HG03095 (cell line): ENCODE results near the gene DSCAM.

ENCODE experiments used
- ATAC-seq: cut with Tn5 transposase; IDR thresholded peaks from one replicate; pipeline ENCODE4 v1.9.1; 2021; ENCODE audit warnings: moderate library complexity; ENCODE audit not compliant: unreplicated experiment

DSCAM gene

DNA sequence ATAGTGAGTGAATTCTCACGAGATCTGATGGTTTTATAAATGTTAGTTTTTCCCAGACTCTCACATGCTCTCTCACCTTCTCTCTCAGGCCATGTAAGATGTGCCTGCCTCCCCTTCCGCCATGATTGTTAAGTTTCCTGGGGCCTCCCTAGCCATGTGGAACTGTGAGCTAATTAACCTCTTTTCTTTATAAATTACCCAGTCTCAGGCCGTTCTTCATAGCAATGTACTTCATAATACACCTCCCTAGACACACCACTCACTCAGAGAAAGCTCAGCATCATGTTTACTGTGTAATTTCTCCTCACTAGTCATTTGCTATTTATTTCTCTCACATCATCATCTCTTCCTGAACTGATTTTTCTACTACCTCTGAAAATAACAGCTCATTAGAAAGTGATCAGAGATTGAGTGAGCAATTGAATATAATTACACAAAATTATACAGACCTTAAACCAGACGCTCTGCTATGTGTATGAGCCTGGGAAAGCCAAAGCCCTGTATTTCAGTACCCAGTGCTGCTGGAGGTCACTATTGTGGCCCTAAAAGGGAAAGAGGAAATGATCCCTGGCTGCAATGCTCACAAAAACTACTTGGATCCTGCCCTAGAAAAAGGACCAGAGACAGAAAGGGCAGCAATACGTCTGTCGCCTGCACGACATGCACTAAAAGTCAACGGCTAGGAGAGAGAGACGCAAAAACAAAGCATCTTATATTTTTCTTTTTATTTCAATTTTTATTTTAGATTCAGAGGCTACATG, 284.5 kb downstream of the DSCAM start:
- no peak for ATAC-seq

DNA sequence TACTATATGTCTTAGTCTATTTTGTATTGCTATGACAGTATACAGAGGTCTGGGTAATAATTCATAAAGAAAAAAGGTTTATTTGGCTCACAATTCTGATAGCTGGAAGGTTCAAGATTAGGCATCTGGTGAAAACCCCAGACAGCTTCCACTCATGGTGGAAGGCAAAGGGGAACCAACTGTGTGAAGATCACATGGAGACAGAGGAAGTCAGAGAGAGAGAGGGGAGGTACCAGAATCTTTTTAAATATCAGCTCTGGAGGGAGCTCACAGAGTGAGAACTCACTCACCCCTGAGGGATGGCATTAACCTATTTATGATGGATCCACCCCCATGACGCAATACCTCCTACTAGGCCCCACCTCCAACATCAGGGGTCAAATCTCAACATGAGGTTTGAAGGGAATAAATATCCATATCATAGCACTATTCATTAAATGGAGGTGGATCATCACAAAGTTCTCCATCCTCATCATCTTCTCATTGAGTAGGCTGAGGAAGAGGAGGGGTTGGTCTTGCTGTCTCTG, 290.5 kb downstream of the DSCAM start:
- ATAC-seq: no peak

DNA sequence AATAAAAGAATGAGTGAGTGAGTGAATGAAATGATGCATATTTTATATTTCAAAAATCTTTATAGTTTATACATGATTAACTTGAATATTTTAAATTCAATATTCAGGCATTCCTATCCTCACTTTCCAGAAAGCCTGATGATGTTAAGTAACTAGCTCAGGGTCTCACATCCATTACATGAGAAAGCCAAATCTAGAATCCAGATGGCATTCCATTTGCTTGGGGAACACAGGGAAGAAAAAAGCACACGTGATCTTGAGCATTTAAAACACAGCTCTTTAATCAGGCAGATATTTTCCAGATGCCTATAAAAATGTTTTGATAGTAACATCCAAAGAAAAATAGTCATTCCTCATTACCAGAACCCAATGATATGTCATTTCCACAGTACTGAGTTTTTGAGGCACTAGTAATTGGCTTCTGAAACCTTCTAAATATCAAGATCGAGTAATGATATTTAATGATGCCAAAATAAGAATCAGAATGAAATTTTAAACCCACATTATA, 291.9 kb downstream of the DSCAM start:
- no peak for ATAC-seq

DNA sequence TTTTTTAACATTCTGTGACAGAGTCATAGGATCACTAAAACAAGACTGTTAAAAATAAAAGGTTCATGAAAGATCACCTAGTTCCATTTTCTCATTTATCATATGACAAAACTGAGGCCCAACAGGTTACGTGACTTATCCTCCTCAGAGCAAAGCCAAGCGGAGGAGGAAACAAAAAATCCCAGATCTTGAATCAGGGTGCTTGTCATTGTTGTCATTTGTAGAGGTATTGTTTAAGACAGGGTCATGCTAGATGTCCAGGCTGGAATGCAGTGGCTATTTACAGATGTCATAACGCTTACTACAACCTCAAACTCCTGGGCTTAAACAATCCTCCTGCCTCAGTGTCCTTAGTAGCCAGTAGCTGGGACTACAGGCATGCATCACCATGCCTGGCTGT, 293.2 kb downstream of the DSCAM start:
- no peak for ATAC-seq

DNA sequence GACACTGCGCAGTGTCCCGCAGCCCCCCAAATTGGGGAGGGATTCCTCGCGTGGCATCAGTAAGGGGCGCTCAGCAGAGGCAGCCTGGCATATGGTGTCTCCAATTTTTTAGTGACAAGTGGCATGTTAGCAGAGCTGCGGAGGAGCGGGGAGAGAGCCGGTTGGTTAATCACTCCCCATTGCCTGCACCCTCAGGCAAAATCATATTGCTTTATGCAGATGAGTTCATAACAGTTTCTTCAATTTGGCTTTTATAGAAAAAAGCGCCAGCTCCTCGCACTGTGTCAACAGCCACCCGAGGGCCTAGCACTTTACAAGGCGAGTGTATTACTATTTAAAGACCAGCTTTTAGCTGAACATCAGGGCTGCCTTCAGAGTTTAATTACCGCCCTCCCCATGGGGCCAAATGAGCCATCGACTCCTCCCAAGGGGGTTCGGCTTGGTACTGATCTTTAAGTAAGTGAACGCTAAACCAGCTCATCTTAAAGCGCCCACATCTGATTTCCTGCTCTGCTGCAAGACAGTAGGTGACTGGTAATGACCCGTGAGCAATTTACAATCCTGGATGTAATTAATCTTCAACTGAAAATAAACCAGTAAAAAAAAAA, 298.9 kb downstream of the DSCAM start:
- ATAC-seq: no peak

DNA sequence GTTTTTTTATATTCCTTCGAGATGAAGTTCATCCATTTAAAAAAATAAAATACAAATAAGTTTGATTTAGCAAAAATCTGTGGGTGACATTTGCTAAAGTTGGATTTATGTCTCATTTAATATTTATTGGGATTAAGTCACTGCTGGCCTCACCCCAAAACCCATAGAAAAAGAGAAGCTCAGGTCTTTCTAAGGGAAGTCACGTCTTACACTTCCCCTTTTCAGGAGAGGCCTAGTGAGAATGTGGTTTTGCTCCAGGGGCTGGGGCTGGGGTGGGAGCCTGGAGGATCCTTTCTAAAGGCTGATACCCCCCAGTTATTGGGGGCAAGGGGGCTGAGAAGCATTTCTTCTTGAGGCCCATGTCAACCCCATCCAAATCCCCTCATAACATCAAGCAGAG, 300.3 kb downstream of the DSCAM start:
- ATAC-seq: no peak

DNA sequence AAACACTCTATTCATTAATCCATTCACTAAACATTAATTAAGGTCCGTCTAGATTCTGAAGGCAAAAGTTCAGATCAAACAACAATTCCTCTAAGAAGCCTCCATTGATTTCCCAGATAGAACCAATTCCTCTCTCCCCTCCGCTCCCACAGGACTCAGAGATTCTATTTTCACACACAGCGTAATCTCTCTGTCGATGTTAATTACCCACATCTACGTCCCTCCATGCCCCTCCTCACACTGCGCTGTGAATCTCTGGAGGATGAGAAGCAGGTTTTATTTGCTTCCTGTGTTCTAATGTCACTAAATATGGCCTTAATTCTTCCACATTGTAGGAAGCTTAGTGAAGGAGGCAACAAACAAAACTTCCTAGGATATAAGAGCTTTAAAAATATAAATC, 306.7 kb downstream of the DSCAM start:
- no peak for ATAC-seq

DNA sequence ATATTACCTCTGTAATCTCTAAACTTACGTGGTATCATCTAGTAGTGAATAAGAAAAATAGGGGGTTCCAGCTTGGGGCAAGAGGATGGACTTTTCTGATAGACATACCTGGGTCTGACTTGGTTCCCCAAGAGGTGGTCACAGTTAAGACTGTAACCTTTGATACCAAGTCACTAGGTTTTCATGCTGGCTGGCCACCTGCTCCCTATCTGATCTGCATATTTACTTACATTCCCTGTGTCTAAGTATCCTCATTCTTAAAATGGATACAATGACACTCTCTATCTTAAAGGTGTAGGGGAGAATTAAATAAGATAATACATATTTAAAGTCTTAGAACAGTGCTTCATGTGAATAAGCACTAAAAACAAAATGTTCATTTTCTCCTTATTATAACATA, 312.1 kb downstream of the DSCAM start:
- no peak for ATAC-seq

DNA sequence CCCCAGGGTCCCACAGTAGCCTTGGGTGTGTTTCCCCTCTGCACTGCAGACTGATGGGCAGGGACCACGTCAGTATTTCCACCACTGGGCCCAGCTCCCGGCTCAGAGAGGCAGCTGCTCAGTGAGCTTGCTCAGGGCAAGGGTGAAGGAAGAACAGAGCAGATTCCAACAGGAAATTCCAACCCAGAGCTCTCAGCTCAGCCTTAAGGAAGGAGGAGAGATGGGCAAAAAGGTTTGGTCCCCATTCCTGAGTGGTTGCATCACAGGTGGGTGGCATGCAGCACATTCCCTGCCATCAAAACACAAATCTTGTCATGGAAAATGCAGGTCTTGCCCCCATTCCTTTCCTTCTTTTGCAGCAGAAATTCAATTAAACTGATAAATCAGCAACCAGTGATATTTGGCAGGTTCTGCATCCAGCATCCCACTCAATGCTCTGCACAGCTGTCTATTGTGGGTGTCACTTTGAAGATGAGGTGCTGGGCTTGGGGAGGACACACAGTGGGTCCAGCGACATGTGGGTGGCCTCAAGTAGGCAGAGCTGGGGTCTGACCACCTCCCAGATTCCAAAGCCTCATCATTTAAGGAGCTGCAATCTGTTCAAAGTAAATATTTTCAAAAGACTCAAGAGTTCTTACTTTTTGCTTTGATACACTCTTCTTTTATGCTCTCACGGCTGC, 315.4 kb downstream of the DSCAM start:
- ATAC-seq: no peak

DNA sequence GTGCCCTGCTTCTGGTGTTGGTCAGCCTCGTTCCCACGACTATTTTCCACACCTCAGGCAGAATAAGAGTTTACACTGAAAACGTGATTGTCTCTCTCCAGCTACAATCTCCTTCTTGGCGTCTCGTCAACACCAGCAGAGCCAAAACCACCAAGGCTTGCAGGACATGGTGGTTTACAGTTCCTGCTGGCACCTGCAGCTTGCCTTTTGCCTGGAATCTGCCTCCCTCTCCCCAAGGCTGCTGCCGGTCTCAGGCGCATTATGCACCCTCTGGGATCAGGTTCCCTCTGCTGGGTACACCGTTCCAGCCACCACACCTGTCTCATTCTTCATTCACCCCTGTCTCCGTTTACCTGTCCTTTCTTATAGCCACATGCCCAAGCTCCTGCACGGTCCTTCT, 315.9 kb downstream of the DSCAM start:
- ATAC-seq: no peak

DNA sequence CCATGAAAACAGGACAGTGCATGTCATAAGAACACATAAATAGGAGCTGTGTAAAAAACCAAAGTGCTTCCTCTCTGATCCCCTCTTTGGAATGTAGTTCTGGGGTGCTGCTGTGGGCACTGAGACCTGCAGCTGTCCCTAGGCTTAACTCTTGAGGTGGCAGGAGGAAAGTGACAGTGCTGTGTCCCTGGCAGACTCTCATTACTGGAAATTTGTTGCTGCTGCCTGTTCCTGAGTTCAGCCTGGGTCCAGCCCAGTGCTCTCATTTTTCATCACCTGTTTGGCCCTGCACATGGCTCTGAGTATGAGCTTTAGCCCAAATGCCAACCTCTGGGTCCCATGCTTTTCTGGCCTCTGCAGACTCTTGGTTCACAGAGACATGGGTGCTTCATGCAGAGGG, 329.3 kb downstream of the DSCAM start:
- ATAC-seq: no peak

DNA sequence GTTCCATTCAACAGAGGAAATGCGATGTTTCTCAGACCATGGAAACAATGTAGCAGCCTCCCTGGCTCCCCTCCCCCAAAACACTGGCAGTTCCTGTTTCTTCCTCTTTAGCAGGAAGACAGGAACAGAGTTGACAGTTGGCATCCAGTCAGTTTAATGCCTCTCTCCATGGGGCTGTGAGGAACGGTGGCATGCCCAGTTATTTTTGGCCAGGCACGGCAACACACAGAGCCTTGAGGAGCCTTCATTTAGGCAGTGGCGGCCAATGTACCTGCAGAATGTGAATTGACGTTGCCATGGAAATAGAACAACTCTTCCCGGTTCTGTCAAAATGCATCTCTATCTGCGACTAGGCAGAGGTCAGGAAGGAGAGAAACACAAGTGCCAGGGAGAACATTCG, 330.6 kb downstream of the DSCAM start:
- no peak for ATAC-seq

DNA sequence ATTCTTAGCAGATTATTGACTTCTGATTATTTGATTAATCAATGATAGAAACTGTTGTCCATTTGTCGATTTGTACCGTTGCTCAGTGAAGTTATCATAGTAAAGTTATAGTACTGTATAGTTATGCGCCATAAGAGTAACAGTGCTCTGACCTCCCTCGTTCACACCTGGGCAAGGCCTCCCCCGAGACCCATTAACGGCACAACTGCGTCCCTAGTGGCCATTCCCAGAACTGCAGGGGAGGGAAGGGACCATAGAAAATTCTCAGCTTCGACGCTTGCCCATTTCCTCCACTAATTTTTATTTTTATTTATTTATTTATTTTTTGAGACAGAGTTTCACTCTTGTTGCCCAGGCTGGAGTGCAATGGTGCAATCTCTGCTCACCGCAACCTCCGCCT, 334.4 kb downstream of the DSCAM start:
- no peak for ATAC-seq

DNA sequence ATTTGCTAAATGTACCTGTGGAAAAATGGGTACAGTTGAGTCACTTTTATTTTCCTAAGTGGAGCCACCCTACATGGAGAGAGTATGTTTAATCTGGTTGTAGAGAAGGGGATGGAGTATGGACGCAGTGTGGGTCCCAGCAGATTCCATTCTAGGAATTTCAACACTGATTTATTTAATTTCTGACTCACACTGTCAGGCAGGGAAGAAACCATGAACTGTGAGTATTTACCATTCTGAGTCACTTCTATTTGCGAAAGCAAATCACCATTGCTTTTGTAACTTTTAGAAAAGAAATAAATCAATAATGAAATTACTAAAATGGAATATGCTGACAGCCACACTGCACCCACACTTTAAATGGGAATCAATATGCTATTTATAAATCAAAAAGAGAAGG, 339.0 kb downstream of the DSCAM start:
- no peak for ATAC-seq

DNA sequence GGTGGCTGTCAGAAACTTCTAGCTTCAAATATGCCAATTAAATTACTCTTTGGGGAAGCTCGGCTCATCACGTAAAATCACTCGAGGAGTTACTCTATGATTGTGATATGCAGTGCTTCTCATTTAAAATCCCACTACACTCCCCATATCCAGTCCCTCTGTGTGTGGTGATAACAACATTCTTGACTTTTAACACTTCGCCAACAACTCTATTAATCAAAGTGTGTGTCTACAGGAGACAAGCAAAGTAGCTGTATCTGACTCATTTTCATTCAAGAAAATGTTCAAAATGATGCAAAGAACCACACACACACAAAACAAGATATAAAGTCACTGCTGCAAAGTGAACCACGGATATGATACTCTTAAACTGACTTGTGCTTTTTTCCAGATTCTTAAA, 341.3 kb downstream of the DSCAM start:
- no peak for ATAC-seq

DNA sequence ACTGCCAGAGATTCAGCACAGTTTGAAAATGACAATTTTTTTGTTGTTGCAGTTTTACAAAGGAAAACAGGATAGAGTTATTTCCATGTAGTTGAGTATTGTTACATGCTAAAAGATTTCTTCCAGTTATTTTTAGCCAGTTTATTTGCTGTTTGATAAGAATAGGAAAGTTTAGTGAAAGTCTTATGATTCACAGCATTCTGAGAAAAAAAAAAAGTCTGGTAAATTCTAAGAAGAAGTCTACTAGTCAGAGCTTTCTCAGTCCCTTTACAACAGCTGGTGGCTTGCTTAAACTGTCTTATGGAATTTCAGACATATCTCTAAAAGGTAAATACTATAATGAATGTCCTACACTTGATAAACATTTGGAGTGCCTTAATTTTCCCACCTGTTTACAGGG, 341.7 kb downstream of the DSCAM start:
- no peak for ATAC-seq

DNA sequence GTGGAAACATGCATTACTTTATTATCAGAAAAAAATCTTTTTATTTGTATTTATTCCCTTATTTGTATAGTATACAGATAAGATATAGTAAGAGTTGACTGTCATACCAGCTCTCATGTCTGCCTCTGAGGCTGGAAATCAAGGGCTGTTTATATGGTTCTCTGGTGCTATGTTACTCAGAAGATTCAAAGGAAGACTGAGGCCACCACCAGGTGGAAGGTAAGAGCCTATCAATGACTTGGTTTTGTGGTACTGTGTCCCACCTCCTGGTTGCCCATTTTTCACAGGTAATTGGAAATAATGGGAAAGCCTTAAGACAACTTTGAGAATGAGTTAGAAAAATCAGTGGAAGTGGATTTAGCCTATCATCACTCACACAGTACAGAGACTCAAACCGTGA, 342.1 kb downstream of the DSCAM start:
- no peak for ATAC-seq

DNA sequence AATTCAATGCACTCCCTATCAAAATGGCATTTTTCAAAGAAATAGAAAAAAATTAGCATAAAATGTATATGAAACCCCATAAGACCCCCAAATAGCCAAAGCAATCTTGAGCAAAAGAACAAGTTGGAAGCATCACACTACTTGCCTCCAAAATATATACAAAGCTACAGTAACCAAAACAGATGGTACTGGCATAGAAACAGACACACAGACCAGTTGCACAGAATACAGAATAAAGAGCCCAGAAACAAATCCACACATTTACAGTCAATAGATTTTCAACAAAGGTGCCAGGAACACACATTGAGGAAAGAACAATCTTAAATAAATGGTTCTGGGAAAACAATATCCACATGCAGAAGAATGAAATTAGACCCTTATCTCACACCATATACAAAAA, 350.8 kb downstream of the DSCAM start:
- no peak for ATAC-seq

DNA sequence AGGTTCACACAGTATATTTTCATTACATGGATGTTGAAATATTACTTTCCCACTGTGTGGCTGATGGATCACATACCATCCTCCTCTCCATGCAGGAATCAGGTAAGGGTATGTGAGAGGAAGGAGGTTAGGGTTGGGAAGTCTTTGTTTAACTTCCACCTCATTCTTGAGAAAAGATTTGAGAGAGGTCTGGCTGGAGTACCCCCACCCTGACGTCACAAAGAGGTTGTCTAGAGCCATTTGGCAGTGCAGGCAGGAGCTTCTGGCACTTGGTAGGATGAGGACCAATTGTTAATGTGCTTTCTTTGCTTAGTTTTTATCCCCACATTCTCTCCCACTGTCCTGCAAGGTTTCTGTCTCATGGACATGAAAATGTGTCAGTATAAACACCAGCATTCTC, 356.6 kb downstream of the DSCAM start:
- ATAC-seq: no peak

DNA sequence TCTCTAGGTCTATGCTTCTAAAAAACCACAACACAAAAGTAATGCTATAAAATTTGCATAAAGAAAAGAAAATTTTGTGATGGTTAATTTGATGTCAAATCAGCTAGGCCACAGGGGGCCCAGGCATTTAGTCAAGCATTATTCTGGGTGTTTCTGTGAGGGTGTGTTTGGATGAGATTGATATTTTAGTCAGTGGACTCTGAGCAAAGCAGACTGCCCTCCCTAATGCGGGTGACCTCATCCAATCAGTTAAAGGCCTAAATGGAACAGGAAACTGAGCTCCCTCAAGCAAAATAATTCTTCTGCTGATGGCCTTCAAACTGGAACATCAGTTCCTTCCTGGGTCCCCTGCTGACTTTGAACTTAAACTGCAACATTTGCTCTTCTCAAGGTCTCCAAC, 358.0 kb downstream of the DSCAM start:
- ATAC-seq: no peak

DNA sequence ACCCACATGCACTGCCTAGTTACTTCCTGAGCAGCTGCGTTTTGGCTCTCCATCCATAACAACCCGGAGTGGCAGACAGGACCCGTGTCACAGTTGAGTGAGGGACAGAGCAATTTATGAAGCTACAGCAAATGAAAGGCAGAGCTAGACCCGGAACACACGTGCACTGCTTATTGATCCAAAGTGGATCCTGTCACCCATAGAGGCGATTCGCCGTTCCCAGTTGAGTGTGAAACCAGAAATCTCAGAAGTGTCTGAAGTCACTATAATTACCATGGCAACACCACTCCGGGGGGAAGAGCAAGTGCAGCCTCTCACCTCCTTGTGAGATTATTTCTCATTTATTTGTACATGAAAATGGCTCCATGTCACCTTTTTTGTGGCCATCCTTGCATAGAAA, 365.2 kb downstream of the DSCAM start:
- ATAC-seq: no peak

DNA sequence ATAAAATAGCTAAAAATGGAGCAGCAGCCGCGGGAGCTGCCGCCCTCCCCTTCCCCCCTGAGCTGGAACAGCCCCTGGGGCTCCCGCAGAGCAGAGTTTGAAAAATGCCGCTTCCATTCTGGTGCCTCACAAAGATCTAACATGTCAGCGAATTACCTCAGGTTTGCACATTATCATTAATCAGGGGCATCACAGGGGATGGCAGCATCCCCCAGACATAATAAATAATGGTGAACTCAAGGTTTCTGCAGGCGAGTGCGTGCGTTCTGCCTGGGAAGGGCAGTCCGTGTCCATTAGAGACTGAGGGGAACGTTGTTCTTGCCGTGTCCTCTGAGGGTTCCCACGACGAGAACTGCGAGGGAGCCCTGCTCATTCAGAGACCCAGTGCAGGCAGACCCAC, 372.4 kb downstream of the DSCAM start:
- ATAC-seq: no peak
